Inflammatory macrophage (primary cell): ENCODE measurements around the gene MYOD1.

Source experiments
- DNase-seq, 2 donors: peaks; one replicate each; pipeline ENCODE4 v3.0.0-alpha.2; 2020 to 2022
- total RNA-seq, 18 experiments: gene quantifications; one replicate each; lab custom pipeline; 2026; ENCODE audit warnings: mixed read lengths in 6 of 18, inconsistent platforms in 2 of 18; lab: John Stamatoyannopoulos, UW

The MYOD1 gene
- 0 to 0.08 (median 0) reads per million in 18 experiments for total RNA-seq

DNA sequence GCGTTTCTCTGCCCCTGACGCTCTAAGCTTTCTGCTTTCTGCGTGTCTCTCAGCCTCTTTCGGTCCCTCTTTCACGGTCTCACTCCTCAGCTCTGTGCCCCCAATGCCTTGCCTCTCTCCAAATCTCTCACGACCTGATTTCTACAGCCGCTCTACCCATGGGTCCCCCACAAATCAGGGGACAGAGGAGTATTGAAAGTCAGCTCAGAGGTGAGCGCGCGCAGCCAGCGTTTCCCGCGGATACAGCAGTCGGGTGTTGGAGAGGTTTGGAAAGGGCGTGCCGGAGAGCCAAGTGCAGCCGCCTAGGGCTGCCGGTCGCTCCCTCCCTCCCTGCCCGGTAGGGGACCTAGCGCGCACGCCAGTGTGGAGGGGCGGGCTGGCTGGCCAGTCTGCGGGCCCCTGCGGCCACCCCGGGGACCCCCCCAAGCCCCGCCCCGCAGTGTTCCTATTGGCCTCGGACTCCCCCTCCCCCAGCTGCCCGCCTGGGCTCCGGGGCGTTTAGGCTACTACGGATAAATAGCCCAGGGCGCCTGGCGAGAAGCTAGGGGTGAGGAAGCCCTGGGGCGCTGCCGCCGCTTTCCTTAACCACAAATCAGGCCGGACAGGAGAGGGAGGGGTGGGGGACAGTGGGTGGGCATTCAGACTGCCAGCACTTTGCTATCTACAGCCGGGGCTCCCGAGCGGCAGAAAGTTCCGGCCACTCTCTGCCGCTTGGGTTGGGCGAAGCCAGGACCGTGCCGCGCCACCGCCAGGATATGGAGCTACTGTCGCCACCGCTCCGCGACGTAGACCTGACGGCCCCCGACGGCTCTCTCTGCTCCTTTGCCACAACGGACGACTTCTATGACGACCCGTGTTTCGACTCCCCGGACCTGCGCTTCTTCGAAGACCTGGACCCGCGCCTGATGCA lies at the start of gene MYOD1:
MYOD1 (plus strand) TSS at position 544 of the 910 bp plus-strand sequence; CDS start at position 756, 212 bp downstream.
- no peak for DNase-seq

DNA sequence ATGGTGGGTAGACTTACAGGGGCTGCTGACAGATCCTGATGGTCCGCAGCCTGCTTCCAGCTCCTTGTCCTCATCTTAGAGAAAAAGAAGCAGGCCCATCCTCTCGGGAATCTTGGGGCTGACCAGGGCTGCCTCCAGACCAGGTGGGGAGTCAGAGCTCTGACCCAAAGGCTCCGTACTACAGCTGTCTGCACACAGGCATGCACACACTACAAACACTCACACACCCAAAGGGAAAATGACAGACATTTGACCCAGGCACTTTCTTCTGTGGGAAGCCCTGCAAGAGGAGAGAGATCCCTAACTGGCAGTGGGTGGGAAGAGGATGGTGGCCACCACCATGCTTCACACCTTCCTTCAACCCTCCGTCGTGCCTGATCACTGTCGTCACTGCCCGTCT lies 46.9 kb upstream of the MYOD1 start:
- no peak for DNase-seq

DNA sequence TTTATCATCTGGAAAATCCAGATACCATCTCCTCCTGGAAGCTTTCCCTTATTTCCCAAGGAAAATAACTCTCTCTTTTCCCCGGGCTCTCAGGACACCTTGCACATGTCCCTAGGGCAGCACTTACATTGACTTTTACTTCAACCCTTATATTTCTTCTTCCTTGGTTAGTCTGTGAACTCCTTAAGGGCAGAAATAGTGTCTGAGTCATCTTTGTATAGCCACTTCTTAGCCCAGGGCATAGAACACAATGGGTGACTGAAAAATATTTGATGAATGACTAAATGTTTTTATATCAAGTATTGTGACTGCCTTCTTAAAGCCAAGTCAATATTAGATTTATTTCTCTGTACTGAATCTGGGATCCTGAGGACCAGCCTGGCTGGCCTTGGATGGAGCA lies 45.4 kb upstream of the MYOD1 start:
- no peak for DNase-seq

DNA sequence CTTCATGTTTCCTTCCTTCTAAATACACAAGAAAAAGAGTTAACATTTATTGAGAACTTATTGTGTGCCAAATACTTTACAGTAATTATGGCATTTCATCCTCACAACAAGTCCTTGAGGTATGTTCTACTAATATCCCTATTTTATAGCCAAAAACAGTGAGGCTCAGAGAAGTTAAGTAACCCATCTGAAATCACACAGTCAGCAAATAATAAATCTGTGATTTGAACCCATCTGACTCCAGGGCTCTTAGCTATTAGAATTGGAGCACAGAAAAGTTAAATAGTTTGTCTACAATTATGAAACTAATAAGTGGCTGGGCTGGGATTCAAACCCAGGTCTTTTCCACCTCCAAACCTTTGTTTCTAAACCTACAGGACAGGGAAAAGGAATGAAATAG lies 36.5 kb upstream of the MYOD1 start:
- DNase-seq = no peak

DNA sequence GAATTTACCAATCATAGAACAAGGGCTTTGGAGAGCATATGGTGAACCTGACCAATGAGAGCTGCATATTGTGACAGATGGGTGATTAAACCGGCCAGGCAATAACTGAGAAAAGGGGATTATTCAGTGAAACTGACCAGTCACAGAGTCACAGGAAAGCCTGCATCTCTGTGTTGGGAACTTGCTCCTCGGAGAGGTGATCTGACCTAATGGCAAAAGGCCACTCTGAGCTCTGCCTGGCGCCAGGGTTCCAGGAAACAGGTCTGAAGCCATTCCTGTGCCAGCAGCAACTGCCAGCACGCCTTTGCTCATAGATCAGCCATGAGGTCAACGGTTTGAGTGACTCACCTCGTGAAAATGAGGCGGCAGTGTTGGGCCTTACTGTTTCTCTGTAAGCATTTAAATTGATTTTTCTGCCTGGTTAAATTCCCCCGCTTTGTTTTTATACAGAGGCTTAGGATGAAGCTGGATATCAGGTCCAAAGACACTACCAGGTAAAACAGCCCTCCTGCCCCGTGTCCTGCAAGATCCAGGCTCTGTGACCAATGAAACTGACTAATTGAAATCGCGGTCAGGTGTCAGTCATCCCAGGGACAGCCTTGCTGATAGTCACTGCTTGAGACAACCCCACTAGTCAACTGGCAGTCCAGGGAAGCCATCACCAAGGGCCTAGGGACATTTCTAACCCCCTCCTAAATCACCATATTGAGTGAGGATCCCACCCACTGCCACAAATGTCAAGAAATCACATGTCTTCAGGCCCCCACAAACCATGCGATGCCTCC lies 35.8 kb upstream of the MYOD1 start:
- DNase-seq = no peak

DNA sequence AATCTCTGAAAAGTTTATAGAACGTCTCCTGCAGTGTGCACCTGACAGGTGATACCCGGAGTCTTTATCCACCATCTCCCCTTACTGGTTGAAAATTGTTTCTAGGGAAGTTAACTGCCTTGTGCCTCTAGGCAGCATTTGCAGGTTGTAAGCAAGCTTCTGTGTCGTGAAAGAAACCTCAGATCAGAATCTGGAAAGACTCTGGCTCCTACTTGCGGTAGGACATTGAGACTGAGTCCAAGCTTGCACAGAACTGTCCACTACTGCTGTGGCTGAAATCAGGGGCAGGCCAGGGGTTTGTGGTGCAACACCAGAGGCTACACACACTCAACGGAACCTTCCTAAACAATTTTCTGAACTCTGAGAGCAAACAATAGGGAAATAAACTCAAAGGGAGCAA lies 34.8 kb upstream of the MYOD1 start:
- no peak for DNase-seq

DNA sequence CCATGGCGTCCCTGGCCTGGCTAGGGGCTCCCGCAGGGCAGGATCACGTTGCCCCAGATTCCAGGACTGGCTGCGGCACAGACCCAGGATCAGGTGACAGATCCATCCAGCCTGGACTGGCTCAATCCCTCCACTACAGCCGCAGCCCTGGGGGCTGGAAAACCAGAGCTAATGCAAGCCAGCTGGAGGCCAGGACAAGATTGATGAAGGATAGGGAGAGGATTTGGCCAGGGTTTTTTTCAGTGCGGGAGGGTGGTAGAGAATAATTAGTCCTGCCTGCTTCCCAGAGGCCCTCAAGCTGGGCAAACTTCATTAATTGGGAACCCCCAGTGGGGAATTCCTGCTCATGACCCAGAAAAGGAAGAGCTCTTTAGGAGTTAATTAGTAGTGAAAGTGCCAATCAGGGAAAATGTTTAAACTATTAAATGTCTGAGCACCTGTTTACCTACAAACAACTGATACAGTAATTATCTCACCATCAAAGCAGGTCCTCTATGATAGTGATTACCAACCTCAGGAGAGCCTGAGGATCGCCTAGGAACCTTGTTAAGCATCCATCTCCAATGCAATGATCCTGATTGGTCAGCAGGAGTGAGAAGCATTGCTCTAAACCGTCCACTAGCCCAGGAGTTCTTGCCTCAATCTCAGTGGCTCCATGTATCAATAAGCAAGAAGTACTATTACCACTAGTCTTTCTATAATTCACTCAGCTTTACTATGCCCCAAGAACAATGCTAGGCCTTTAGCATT lies 33.0 kb upstream of the MYOD1 start:
- no peak for DNase-seq

DNA sequence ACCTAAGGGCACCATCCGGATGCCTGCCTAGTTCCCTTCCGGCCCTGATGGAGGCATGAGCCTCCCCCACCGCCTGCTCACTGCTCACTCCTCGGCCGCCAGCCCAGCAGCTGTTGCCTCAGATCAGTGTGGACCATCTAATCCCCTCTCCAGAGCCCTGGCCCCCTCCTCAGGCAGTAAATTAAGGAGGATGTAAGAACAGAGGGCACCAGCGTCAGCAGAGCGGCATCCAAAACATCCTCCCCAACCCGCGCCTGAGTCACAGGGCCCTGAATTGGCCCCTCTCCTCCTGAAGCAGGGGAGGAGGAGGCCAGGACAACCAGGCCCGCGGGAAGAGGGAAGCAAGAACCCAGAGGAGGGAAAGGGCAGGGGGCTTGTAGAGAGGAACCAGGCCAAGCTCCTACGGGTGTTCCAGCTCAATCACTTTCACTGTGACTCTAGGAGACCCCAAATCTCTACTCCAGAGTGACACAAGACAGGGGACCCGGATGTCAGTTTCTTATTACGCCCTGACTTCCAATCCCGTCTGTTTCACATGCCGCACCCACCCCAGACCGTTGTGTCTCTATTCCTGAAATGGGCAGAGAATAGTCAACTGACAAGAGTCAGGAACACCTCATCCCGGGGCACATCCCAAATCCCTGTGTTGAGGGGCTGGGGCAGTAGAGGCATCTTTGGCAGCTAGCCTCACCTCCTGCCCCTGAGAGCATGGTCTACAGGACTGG lies 31.3 kb upstream of the MYOD1 start:
- DNase-seq = no peak

DNA sequence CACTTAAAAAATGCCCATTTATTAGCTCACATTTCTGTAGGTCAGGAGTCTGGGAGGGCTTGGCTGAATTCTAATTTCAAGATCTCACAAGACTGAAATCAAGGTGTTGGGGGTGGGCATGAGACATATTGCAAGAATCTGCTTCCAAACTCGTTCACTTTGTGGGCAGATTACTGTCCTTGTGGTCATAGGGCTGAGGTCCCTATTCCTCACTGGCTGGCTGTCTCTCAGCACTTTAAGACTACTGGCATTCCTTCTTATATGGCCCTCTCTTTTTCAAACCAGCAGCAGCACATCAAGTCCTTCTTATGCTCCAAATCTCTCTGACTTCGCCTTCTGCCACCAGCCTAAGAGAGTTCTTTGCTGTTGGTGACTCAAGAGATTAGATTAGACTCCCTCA lies 27.8 kb upstream of the MYOD1 start:
- DNase-seq = no peak

DNA sequence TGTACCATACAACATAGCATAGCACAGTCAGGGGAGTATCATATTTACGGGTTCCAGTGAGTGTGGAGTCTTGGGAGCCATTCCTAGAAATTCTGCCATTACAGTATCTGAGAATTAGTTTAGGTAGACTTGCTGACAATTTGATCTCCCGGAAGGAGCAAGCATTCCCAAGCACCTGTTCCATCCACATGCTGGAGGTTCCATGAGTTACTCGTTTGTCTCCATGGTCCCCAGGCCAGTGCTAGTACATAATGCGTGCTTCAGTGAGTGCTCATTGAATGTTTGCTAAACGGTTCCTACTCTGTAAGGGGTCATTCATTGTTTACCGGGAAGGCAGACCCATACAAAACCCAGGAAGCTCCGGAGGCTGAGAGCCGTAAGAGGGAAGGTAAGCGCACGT lies 27.4 kb upstream of the MYOD1 start:
- DNase-seq = no peak

DNA sequence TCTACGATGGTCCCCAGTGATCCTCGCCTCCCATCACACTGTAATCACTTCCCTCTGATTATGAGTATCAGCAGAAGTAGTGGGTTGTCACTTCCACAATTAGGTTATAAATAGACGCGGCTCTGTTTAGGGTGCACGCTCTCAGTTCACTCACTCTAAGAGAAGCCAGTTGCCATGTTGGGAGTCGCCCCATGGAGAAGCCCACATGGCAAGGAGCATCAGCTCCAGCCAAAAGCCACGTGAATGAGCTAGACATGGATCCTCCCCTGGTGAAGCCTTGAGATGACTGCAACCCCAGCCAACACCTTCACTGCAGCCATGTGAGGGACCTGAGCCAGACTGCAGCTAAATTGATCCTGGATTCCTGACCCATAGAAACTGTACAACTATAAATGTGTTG lies 26.4 kb upstream of the MYOD1 start:
- peak; percentile 28 to 59 for DNase-seq

DNA sequence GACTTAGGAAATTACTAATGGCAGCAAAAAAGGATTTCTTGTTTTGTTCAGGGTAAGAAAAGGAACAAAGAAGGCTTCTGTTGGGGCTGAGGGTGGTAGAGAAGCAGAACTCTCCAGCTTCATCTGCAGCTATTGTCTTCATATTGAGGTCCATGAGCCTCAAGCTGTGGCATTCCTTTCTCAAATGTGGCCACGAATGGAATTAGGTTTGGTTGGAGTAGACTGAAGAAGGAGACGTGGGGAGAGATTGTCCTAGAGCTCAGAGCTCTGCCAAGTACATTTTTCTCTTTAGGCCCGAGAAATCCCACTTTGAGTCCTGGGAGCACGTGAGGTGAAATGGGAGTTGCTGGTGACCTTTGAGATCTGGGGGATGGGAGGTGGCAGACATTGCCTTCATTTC lies 25.8 kb upstream of the MYOD1 start:
- DNase-seq = no peak

DNA sequence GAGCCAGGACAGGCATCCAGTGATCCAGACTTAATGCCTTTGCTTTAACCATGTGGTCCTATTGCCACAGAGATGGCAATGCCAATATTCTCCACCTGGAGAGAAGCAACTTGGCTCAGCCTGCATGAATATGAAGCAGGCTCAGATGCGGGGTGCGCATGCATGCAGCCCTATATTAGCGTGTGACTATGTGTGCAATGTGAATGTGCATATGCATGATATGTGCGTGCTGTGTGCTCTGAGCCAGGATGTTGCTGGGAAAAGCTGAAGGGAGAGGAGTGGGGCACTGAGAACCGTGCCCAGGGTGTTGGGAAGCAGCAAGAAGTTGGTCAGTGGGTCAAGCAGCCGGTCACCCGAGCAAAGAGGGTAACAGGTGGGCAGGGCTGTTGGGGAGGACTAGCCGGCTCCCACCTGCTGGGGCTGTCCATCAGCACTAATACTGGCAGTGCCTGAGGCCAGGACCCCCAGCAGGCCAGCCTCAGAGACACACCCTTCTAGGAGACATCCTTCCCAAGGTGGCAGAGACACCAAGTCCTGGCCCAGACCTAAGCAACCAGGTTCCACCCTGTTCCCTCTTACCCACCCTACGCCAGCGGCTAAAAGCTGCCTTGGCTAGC lies 24.8 kb upstream of the MYOD1 start:
- DNase-seq = no peak

DNA sequence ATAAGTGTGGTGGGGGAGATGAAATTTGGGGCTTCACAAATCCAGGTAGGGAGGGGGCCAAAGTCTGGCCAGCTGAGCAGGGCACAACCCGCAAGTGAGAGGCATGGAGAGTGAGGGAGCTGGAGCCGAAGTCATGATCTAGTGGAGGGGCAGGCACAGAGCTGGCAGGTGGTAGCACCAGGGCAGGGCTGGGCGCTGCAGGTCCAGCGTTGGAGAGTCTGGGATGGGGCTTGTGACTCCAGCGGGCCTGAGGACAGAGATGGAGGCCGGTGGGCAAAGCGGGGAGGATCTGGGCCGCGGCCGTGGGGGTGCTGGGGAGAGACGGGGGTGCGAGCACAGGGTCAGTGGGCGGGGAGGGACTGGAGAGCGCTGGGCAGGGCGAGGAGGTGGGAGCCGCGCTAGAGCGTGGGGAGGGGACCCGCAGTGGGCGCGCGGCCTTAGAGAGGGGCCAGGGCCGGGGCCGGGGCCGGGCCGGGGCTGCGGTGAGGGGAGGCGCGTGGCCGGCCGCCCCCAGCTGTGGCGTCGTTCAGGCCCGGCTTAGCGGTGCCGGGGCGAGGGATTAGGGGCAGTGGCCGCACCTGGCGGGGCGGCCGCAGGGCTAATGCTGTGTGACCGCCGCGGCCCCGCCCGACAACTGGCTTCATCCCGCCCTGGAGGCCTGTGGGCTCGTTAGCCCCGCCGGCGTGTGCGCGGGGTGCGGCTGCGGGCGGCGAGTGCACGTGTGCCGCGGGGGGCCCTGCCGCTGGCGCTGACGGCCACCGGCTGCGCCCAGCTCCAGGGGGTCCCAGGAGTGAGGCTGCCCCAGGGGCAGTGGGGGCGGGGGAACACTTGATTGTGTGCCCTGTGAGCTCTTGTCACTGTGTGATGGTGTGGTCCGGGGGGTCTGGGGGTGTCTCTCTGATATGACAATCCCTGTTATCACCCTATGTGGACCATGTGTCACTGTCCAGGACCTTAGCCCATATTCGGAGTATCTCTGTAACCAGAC lies 23.6 kb upstream of the MYOD1 start:
- DNase-seq = no peak

DNA sequence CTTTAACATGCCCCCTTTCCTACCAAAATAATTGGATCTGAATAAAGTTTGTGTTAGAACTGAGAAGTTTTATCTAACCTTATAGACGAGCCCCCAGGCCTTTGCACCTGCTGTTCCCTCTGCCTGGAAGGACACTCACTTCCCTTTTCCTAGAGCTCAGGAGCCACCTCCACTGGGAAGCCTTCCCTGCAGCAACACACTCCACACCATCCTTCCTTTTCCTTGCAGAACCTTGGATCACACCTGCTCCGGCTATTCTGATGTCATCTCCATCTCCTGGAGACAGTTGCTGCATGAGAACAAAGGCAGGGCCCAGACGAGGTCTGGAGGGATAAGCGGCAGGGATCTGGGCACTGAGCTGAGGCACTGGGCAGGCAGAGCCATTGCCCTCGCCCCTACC lies 22.6 kb upstream of the MYOD1 start:
- no peak for DNase-seq

DNA sequence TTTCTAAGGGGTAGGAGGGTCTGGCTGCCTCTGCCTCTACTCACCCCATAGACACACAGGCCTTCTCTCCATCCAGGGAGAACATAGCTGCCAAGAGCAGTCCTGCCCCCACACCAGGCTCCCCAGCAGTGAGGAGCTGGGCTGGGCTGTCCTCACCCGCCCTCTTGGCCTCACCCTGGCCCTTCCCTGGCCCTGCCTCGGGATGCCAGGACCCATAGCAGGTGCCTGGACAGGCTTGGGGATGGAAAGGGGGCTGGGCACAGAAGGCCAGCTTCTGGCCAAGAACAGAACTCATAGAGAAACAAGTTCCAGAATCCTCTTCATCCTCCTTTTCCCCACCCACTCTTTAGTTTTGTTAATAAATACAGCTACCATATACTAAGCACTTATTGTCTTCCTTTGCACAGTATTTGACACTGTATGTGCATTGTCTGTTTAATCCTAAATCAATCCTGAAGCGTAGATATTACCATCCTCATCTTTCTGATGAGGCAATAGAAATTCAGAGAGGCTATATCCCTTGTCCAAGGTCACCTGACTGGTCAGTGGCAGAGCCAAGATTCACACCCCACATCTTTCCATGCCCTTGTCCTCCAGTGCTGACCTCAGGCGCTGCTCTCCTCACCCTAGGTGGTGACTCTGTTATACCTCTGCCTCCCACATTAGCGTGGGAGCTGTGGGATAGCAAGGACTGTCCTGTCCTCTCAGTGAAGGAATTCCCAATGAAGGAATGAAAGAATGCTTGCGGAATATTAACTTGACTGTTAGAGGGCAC lies 22.0 kb upstream of the MYOD1 start:
- no peak for DNase-seq

DNA sequence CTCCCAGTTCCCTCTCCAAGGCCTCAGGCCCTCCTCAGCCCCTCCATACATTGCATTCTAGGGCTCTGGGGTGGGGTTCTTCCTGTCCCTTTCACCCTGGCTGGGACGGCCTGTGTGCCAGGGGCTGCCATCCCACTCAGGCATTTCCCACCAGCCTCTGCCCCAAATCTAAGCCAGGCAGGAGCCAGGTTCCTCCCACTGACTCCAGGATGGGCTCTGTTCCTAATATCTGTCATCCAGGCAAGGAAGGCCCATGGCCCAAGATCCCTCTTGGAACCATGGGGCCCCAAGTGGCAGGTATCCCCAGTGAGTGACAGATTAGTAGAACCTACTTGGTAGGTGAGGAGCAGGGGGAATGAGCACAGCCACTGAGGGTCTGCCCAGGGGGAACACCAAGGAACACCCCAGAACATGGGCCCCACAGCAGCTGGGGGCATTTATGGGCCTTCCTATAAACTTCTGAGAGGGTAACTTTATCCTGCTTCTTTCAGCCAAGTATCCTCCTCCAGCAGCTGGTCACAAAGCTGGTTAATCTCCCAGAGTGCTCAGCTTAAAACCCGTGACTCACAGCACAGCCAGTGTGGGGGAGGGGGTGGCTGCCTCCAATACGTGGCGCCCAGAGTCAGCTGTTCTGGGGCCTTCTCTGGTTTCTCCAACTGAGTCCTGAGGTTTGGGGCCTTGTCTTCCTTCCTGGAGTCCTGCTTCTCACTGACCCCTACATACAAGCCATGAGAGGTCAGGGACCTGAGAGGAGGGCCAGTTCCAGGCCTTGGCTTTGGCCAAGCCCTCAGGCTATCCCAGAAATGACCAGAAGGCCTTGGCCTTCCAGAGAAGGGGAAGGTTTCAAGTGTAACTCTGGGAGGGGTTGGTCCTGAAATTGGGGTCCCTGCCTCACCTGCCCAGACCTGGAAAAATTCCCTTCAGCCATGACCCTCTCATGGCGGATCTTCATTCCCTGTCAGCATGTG lies 19.9 kb upstream of the MYOD1 start:
- no peak for DNase-seq

DNA sequence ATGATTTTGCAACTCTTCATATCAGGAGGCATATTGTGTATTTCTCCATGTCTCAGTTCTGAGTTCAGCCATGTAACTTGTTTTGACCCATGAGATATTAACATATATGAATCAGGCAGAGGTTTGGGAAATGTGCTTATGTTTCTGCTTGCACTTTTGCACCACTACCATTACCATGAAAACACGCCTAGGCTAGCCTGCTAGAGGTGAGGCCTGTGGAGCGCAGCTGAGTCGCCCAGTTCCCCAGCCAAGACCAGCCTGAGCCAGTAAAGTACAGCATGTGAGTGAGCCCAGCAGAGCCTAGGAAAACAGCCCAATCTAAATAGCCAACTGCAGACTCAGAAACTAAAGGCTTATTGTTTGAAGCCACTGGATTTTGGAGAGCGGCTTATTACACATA lies 18.4 kb upstream of the MYOD1 start:
- no peak for DNase-seq

DNA sequence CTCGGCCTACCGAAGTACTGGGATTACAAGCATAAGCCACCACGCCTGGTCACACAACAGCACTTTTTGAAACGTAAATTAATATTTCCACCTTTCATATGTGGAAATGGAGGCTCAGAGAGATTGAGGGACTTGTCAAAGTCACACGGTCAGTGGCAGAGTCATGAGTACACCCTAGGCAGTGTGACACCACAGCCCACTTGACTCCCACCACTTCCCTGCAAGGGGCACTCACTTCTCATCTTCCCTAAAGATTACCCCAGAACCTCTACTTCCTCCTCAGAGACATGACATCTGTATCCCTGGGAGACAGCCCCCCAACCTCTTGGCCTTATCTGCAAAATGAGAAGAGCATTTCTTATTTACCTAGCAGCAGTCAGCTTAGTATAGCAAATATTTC lies 16.5 kb upstream of the MYOD1 start:
- peak; percentile 78 to 89 for DNase-seq
